Psoas muscle (tissue), 8 donors: Measurements from ENCODE around the gene CFAP251. TPM values are rescaled to one million over a fixed set of nuclear protein-coding genes. Genes with fewer than 3 reads are reported as not detected.

ENCODE experiments used
- ATAC-seq, 4 donors: fragments of 200-7000 bp; cut with Tn5 transposase; one replicate each; pipeline ENCODE4 v1.9.1; 2020; ENCODE audit warnings: moderate library complexity in 3 of 4, mild to moderate bottlenecking in 2 of 4
- DNase-seq, 2 donors: peaks; one replicate each; pipeline ENCODE4 v3.0.0-alpha.2; 2020
- H3K27ac ChIP-seq: fragments of 200-600 bp; one replicate; pipeline ENCODE4 v1.8.0; 2022
- H3K27me3 ChIP-seq, 3 donors: fragments of 200-600 bp in 1 of 3; one replicate each; pipeline versions ENCODE4 v1.6.1 to v1.8.0; 2013 to 2022; ENCODE audit warnings: low read length in 2 of 3, mild to moderate bottlenecking in 2 of 3, moderate library complexity in 1 of 3; ENCODE audit not compliant: insufficient read depth in 3 of 3
- H3K36me3 ChIP-seq, 2 donors: fragments of 200-600 bp in 1 of 2; one replicate each; pipeline versions ENCODE4 v1.6.1 to v1.8.0; 2013 to 2022; ENCODE audit warnings: low read depth in 1 of 2, mild to moderate bottlenecking in 1 of 2, moderate library complexity in 1 of 2; ENCODE audit not compliant: insufficient read depth in 1 of 2
- H3K4me1 ChIP-seq: fragments of 200-600 bp; one replicate; pipeline ENCODE4 v1.8.0; 2022
- H3K4me3 ChIP-seq: fragments of 200-600 bp; one replicate; pipeline ENCODE4 v1.8.0; 2022; ENCODE audit warnings: mild to moderate bottlenecking
- H3K9me3 ChIP-seq: fragments of 200-600 bp; one replicate; pipeline ENCODE4 v1.8.0; 2022
- whole genome bisulfite sequencing, 3 donors: extraction: QIAGEN DNeasy Blood & Tissue Kit; methylation state at CpG; one replicate each; pipeline versions ENCODE4 v1.1.6 to v1.1.7; 2013; 5-methylcytosine and 5-hydroxymethylcytosine counted together
- intact Hi-C, 2 donors: fragments of 100-400 bp; cut with DNase I; formaldehyde crosslinking; loops; one replicate each; pipeline versions ENCODE4 v1.11.0 to v1.14.2; 2022
- polyA plus RNA-seq, 3 donors: library from polyadenylated mRNA; stranded (reverse); fragments of 200-250 nt; gene quantifications; one replicate each; pipeline ENCODE4 v1.2.3, GENCODE V29; 2013
- total RNA-seq, 4 donors: library from RNA; stranded (reverse); fragmentation: NEBNext Ultra II Directional in 2 of 4; extraction: Animal tissue kit (Norgen Biotek cat#: 25700) in 2 of 4; gene quantifications; one replicate each; pipeline versions ENCODE4 v1.2.1 to v1.2.4, GENCODE V29; 2021 to 2023
- TF ChIP-seq, protein P1 (sequence below): fragments of 200-600 bp; IDR thresholded peaks from one replicate; pipeline ENCODE4 v1.8.0; 2022; ENCODE audit warnings: antibody characterized with exemption
- donor health status: healthy with polysubstance abuse.
- donor health status: DM: no; HTN: no; CAD: no; lungs with moderate emphysema.
- donor health status: Bipolar disorder and iron deficiency.
- donor health status: healthy.
- donor health status: DM: yes; HTN: yes; CAD: no.
- donor health status: DM: no; HTN: no; CAD: no.
- donor health status: DM: no; HTN: no; CAD: no.
- donor health status: DM: yes; HTN: yes; CAD: no.

Gene CFAP251
- total and polyA plus RNA-seq, 7 donors = 0.36 to 0.79 (median 0.64) TPM

DNA sequence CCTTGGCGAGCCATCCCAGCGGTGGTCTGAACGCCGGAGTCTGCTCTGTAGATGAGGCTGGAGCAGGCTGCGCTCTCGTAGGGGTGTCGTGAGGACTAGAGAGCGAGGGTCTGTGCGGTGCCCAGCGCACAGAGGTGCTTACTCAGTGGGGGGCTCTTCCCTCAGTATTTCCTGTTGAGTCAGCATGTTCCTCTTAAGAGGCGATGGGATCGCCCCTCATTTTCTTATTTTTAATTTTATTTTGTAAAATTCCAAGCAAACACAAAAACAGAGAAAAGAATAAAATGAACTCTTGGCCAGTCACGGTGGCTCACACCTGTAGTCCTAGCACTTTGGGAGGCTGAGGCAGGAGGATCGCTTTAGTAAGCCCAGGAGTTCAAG lies 62.5 kb downstream of the CFAP251 start:
- Histone ChIP-seq H3K27ac (no peak overlapping the region), H3K27me3 (no peaks in the 10 kb centered on the region), H3K4me3 (no peak overlapping the region), H3K9me3 (no peaks in the 10 kb centered on the region), H3K36me3 (no peaks in the 10 kb centered on the region), H3K4me1 (no peaks in the 10 kb centered on the region)
- ATAC-seq (no peak), DNase-seq (no peak)
- intact Hi-C loops = no loop called here
- TF ChIP-seq, protein P1, sequence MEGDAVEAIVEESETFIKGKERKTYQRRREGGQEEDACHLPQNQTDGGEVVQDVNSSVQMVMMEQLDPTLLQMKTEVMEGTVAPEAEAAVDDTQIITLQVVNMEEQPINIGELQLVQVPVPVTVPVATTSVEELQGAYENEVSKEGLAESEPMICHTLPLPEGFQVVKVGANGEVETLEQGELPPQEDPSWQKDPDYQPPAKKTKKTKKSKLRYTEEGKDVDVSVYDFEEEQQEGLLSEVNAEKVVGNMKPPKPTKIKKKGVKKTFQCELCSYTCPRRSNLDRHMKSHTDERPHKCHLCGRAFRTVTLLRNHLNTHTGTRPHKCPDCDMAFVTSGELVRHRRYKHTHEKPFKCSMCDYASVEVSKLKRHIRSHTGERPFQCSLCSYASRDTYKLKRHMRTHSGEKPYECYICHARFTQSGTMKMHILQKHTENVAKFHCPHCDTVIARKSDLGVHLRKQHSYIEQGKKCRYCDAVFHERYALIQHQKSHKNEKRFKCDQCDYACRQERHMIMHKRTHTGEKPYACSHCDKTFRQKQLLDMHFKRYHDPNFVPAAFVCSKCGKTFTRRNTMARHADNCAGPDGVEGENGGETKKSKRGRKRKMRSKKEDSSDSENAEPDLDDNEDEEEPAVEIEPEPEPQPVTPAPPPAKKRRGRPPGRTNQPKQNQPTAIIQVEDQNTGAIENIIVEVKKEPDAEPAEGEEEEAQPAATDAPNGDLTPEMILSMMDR = no peak
- WGBS, 3 donors = 82 to 90% (median 84%) methylated on average over 14 of the region's 14 CpGs

DNA sequence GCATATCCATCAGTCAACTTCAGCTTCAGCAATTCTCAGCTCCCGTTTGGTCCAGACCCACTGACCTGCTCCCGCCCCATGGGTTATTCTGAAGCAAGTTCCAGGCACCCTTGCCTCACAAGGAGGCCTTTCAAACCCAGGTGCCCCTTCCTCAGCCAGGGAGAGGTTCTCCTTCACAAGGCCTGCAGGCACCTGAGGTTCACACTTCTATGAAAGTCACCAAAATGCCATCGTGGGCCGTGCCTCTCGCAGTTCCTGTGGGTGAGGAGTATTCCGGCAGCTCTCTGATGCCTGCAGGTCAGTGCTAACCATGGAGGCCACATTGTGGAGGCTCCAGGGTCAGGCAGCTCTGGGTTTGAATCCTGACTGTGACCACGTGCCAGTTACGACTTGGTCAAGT lies 63.1 kb downstream of the CFAP251 start:
- TF ChIP-seq, protein P1 = no peak
- 84 to 88% (median 88%) methylated on average over 8 of the region's 8 CpGs for WGBS, 3 donors
- intact Hi-C loops = no loop called here
- no peaks in the 10 kb centered on the region for H3K27me3 ChIP-seq
- H3K4me3 ChIP-seq = no peak overlapping the region
- no peak for ATAC-seq
- H3K9me3 ChIP-seq = no peaks in the 10 kb centered on the region
- no peaks in the 10 kb centered on the region for H3K4me1 ChIP-seq
- no peaks in the 10 kb centered on the region for H3K36me3 ChIP-seq
- no peak for DNase-seq
- H3K27ac ChIP-seq = no peak overlapping the region

DNA sequence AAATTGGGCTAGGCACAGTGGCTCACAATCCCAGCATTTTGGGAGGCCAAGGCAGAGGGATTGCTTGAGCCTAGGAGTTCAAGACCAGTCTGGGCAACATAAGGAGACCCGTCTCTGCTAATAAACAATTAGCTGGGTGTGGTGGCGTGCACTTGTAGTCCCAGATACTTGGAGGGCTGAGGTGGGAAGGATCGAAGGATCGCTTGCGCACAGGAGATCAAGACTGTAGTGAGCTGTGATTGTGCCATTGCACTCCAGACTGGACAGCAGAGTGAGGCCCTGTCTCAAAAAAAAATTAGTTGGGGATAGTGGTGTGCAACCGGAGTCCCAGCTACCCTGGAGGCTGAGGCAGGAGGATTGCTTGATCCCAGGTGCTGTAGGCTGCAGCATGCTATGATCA lies 64.6 kb downstream of the CFAP251 start:
- TF ChIP-seq, protein P1 = no peak
- Histone ChIP-seq H3K36me3 (no peaks in the 10 kb centered on the region), H3K27me3 (no peaks in the 10 kb centered on the region), H3K4me3 (no peak overlapping the region), H3K9me3 (no peaks in the 10 kb centered on the region), H3K4me1 (no peaks in the 10 kb centered on the region), H3K27ac (no peak overlapping the region)
- WGBS, 3 donors = 91 to 99% (median 94%) methylated on average over 6 of the region's 6 CpGs
- intact Hi-C loops = no loop called here
- DNase-seq (no peak), ATAC-seq (no peak)

- Histone ChIP-seq H3K27ac (no peak overlapping the region), H3K9me3 (no peaks in the 10 kb centered on the region), H3K4me1 (no peaks in the 10 kb centered on the region), H3K4me3 (no peak overlapping the region), H3K27me3 (no peaks in the 10 kb centered on the region), H3K36me3 (no peaks in the 10 kb centered on the region)
- TF ChIP-seq, protein P1 = no peak
- DNase-seq (no peak), ATAC-seq (no peak)
- 60 to 62% (median 62%) methylated on average over 13 of the region's 13 CpGs for WGBS, 3 donors
- intact Hi-C loops = no loop called here
These were observed 65.3 kb downstream of the CFAP251 start for GRCh38 chr12:121983536-121984210.
